ENCODE measurements around the gene CCDC181. TPM values are rescaled to one million over a fixed set of nuclear protein-coding genes. Genes with fewer than 3 reads are reported as not detected.
"Not testable (repeated sequence)": the region's sequence is repeated elsewhere in the genome, so short reads cannot be mapped to it uniquely, and the experiment has no call there.

Gene CCDC181
- total RNA-seq (2014; rRNA removed; shearing (Covaris generic)), result 0.56 TPM in 1 of 2 replicates, not detected in the other

DNA sequence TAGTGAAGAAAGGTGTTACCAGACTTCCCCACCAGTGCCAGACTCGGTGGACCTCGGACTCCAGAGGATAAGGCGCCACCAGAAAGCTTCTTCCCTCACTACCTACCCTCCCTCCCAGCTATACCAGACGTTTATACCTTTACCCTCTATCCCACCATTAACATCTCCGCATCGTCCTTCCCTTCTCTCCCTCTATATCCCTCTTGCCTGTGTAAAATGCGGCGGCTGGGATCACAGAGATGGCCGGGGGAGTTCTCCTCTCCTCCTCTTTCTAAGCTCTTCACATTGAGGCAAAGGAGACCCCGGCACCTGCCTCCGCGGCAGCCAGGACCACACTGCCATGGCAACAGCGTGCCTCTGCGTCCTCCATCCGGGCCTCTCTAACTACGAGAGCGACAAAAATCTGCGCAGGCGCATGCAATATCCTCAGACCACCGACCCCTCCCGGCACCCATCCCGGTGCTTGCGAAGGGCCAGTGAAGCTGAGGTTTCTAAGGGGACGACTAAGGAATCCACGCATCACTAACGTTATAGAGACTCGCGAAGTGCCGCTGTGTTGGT is at the start of gene CCDC181:
Gene CCDC181 (minus strand): TSS at position 394 of the 561 bp plus-strand sequence. CDS start 2,547 bp downstream, outside the sequence.
- DNase-seq (ENCODE audit: low spot score), result no peak

DNA sequence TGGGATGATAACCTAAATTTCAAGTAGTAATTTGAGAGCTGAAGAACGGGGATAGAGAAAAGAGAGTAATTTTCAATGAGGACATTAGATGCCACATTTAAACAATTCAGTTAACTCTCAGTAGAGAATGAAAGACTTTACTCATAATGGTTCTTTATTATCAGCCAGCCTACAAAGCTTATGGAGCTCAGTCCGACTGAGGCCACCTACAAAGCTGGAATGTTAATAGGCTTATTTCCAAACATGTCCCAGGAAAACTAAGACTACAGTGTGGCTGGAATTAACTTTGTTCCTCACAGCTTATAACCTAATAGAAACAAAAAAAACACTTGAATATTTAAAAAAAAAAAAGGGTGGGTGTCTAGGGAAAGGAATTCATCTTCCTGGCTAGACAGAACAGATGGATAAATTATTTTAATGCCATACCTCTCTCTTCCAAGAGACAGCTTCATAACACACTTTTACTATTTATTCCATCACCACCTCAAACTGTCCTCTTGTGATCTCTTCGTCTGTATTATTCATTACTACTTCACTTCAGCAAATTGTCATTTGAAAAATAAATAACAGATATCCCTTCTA is 48.6 kb upstream of the CCDC181 start:
- no peak for DNase-seq (ENCODE audit: low spot score)

DNA sequence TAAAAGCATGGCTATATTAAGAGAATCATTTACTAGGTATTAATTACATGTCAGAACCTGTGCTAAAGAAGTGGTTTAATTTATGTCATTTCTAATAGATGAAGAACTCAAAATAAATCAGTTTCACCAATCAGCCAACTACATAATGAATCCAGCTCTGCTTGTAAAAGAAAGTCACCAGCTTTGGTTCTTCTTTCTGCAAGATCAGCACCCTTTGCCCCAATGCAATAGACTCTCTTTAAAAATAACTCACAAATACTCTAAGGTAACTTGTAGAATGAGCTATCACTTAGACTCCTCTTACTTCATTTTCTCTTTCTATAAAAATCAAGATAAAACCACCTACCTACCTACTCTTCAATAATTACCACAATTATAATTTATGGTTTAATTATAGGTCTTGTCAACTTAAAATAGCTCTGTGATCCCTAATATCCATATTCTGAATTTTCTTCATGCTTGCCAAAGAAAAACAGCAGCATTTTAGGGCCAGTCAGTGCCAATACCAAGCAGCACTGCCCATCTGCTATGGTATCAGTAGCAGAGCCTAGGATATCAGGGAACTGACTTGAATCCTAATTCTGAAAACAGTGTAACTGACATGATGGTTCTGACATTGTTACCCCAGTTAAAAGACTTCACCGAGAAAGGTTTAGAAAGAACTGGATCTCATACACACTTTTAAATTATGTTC is 47.2 kb upstream of the CCDC181 start:
- no peak for DNase-seq (ENCODE audit: low spot score)

DNA sequence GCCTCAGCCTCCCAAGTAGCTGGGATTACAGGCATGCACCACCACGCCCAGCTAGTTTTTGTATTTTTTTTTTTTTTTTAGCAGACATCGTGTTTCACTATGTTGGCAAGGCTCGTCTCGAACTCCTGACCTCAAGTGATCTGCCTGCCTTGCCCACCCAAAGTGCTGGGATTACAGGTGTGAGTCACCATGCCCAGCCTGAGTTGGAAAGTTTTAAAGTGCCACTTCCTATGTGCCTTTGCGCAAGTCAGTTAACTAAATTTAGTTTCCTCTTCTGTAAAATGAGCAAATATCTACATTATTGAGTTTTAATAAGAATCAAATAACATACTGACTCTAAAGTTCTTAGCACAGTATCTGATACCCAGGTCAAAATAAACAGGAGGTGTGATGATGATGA is 46.1 kb upstream of the CCDC181 start:
- no peak for DNase-seq (ENCODE audit: low spot score)

DNA sequence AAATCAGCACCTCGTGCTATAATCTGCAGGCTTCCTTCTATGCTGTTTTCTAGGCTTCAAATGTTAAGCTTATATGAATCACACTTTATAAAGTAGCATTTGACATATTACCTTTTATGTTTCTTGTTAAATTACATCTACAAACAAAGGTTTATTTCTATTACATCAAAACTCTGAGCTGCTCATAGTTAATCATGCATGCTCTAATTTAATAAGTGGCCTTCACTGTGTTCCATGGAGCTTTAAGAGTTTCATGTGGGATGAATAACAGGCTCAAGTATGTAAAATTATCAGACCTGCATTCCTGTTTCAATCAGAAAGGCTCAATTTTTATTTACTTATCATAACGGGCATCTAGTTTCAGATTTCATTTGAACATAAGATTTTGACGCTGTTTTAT is 45.5 kb upstream of the CCDC181 start:
- DNase-seq (ENCODE audit: low spot score), result no peak

DNA sequence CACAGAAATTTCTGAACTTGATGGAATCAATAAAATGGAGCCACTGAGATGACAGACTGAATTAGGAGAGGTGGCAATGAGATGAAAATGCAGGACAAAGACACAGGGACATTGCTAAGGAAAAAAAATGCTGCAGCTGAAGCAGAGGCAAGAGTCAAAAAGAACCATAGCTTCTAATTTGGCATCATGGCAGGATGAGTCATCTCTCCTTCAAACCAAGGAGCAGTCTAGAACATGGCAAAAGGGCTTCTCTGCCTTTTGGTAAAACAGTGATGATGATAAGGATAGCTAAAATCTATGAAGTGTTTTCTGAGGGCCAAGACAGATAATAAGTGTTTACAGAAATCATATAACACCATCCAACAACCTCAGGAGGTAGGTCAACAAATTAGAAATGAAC is 41.7 kb upstream of the CCDC181 start:
- no peak for DNase-seq (ENCODE audit: low spot score)

DNA sequence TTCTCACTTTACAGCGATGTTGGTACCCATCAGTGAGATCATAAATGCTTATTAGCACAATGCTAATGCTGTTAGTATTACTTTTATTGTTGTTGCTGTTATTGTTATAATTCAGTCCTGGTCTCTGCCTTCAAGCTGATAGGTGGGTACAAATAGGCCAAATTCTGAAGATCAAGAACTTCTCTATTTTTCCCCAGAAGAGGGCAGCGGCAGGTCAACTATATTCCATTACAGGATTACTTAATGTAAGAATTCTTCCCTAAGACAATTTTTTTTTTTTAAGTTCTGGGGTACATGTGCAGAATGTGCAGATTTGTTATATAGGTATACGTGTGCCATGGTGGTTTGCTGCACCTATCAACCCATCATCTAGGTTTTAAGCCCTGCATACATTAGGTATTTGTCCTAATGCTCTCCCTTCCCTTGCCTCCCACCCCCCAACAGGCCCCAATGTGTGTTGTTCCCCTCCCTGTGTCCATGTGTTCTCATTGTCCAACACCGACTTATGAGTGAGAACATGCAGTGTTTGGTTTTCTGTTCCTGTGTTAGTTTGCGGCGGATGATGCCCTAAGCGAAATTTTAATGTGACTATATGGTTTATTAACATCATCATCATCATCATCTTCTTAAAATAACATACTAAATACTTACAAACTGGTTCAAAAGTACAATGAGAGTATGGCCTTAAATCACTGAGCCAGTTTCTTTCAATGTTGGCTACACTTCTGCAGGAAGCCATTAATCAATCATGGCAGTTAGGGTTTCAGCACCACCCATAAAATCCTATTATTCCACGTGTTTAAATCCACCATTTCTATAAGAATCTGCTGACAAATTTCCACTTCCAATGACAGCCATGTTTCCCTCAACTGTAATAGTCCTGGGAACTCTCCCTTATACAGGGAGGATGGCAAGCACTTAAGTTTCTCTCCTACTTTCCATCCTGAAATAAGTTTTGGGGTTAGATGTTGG is 39.3 kb upstream of the CCDC181 start:
- peak; percentile 72 for DNase-seq (ENCODE audit: low spot score)

DNA sequence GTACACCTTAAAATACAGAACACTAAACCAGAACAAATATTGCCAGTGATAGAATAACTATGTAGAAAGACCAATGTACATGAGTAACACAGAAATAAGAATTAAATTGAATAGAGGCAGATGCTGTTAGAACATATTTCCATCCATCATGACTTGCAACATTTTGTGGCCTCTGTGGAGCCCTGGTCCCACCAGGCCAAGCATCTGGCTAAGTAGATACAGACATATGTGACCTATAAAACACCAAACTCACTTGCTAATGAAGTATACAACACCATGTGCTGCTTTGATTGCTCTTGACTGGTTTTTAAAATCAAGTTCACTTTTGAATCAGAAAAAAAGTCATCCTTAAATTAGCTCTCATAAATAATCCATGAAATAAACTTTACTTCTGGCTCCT is 38.0 kb upstream of the CCDC181 start:
- no peak for DNase-seq (ENCODE audit: low spot score)

DNA sequence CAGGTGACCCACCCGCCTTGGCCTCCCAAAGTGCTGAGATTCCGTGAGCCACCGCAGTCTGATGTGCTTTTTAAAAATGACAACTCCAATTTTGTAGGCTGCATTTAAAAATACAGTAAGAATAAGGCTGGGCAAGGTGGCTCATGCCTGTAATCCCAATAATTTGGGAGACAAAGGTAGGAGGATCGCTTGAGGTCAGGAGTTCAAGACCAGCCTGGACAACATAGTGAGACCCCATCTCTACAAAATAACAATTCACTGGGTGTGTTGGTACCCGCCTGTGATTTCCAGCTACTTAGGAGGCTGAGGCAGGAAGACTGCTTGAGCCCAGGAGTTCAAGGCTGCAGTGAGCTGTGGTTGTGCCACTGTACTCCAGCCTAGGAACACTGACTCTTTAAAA is 35.1 kb upstream of the CCDC181 start:
- DNase-seq (ENCODE audit: low spot score), result no peak

DNA sequence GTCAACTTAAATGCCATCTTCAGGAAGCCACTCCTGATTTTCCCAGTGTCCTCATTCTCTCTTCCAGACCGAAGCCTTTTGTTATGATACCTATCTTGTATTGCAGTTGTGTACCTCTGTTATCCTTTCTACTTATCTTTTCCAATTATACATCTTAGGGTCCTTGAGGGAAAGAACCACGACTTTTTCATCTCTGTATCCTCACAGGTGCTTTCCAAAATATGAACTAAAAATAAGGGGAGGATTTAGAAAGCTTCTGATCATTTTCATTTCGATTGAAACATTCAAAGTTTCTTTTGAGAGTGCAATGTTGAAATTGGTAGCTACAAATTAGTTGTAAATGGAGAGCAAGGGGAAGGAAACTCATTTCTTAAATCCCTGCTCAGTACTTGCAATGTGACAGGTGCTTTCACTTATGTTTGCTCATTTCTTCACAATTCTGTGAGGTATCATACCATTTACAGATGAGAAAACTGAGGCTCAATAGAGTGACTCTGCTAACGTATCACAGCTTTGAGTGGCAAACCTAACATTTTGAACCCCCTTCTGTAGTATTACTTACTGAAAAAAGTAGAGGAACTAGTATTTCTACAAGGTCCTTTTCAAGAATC is 34.2 kb upstream of the CCDC181 start:
- no peak for DNase-seq (ENCODE audit: low spot score)

DNA sequence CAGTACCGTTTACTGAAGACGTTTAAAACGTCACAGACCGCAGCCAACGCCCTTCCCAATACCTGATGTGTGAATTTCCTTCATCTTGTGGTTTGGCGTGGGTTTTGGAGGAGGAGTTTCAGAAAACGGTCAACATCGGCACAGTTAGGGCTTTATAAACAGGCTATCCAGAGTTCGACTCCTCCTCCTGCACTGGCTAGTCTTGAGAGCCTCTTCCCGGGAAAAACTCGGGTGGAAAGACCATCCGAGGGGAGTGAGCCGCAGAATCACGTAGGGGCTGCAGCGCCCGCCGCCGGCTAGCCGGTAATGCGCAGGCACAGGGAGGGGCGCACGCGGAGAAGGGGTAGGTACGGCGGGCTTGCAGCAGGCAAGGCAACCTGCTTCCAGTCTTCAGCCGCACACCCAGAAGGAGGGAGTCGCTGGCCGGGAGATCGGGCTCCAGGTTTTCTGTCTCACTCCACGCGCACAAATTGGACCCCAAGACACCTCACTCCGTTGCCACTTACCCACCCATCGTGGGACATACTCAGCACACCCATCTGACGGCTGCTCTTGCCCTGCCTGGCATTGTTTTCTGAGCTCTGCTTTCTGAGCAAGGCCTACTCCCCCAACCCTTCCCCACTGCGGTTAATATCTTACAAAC is 33.0 kb upstream of the CCDC181 start:
- no peak for DNase-seq (ENCODE audit: low spot score)

DNA sequence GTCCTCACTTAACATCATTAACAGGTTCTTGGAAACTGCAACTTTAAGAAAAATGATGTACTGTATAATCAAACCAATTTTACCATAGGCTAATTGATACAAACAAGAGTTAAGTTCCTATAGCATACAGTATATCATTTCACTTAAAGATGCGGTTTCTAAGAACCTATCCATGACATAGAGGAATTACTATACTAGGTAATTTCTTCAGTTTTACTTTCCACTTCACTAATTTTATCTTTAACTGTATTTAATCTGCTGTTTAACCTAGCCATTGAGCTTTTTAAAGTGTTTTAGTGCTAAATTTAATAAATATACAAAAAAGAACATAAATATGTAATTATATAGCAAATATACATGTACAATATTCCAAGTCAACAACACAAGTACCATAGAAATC is 30.2 kb upstream of the CCDC181 start:
- DNase-seq (ENCODE audit: low spot score), result no peak

DNA sequence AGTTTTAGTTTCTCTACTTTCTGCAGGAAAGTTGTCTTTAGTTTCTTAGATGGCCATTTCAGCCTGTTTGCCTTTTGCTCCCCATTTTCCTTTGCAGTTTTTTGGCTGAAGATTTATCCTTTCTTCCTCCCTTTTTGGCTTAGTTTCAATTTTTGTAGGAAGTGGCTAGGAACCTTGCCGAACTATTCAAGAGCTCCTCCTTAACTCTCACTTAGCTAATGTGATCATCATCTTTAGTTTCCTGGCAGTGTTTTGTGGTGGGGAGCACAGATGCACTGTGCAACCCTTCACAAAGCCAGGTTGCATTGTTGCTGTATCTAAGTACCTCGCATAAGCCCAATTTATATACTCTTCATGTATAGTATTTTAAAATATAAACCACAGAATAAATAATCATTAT is 28.8 kb upstream of the CCDC181 start:
- DNase-seq (ENCODE audit: low spot score), result no peak

DNA sequence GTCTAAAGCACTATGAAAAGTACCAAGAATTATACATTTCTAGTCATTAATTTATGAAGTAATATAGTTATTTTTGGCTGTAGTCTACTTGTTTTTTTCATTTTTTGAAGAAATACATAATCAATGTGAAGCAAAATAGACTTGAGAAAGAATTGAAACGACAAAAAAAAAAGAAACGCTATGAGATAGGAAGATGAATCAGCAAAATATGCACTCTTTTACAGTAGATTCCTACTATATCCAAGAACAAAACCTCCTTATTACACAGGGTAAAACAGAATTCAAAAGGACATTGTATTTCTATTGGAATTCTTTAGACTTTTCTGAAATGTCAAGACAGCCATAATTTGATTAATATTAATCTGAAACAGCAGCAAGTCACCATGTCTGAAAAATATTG is 25.6 kb upstream of the CCDC181 start:
- no peak for DNase-seq (ENCODE audit: low spot score)

DNA sequence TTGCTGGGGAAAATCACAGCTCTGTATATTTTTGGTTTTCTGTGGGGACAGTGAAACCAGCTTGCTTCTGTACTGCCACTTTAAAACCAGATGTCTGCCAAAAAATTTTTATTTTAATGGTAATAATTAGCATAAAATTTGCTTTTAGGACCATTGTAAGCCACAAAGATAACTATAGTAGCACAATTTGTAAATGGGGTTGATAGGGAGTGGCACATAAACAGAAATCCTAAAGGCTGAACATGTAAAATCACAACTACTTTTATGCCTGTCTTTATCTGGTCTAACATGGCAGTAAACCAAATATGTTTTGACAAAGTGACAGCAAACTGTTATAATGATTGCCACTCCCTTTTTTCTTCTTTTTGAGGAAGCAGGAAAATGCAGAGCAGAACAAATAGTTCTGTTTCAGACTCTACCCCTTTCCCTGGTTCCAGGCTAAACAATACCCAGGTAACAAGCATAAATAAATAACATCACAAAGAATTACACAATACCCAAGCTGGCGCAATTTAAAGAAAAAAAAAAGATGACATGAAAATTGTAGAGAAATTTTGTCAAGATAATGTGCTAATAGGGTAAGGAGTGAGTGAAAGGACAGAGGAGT is 24.0 kb upstream of the CCDC181 start:
- peak; percentile 24 for DNase-seq (ENCODE audit: low spot score)

DNA sequence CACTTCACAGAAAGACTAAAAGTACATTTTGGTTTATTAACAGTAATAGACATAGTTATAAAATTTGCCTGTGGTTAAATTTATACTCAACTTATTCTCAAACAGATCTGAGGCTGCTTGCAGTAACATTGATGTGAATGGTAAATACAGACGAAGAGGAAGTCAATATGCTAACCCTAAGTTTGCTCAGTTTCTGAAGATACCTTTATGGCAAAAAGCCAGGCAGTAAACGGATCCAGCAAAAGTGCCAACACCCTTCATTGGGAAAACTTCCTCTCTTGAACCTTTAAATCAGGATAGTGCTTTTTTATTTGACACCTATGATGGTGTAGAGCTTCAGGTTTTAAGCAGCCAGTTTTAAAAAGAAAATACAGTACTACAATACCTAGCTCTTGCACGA is 16.6 kb upstream of the CCDC181 start:
- peak; percentile 11 for DNase-seq (ENCODE audit: low spot score)

DNA sequence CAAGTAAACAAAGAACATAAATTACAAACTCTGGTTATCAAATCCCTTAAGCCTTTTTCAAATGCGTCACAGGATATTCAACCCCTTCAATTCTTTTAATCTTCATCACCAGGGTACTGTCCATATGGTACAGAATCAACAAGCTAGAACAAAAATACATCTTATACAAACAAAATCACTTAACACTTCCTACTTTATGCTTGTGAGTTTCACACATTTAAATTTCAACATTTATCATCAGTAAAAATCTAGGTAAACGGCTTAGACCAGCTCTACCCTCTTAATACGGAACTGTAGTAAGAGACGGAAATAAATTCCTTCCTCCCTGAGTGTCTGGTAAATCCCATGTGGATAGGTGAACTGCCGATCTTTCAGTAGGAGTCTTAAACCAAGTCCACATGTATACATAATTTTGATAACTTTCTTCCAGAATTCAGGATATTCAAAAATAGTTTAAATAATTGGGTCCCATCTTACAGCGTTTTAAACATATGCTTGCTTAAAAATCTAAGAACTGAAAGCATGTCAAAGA is 1.0 kb downstream of the CCDC181 start:
- DNase-seq (ENCODE audit: low spot score), result no peak

DNA sequence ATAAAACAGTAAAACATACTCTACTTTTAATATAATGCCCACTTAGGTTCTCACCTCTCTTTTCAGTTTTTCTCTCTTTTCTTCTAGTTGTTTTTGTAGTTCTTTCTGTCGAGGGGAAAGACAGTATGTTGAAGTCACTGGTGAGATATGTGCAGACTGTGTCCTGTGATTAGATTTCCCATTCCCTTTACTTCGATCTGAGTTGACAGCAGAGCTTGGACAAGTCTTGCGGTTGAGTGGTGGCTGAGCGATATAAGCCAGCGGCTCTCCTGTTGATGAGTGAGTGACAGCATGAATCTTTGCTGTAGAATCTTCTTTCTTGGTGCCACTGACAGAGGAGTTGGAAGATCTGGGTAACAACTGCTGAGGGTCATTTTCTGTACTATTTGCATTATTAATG is 6.0 kb downstream of the CCDC181 start:
- no peak for DNase-seq (ENCODE audit: low spot score)

DNA sequence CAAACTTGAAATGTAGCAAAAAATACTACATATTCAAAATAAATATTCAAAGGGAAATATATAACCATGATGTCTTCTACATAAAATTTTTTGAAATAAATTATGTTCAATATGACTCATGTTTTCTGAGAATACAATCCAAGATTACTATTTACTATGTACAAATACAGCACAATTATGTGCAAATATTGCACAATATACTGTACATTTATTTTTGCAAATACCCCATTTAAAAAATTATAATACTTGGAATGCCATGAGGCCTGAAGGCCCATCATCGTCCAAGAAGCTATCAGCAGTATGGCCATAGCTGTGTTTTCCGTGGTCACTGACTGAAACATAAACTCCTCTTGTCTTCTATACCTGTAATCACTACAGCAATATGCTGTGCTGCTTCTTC is 12.3 kb downstream of the CCDC181 start:
- DNase-seq (ENCODE audit: low spot score), result no peak

DNA sequence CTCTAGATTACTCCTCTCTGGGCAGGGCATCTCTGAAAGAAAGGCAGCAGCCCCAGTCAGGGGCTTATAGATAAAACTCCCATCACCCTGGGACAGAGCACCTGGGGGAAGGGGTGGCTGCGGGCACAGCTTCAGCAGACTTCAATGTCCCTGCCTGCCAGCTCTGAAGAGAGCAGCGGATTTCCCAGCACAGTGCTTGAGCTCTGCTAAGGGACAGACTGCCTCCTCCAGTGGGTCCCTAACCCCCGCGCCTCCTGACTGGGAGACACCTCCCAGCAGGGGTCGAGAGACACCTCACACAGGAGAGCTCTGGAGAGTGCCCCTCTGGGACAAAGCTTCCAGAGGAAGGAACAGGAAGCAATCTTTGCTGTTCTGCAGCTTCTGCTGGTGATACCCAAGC is 18.9 kb downstream of the CCDC181 start:
- DNase-seq (ENCODE audit: low spot score), result not testable (repeated sequence)

Data from HT-29 (cell line).